HG03342 (cell line): ENCODE measurements around the gene GPC5.
"Not testable (repeated sequence)": the region's sequence is repeated elsewhere in the genome, so short reads cannot be mapped to it uniquely, and the experiment has no call there.

Experiments used
- ATAC-seq: cut with Tn5 transposase; IDR thresholded peaks from one replicate; pipeline ENCODE4 v1.9.1; 2021; ENCODE audit warnings: mild to moderate bottlenecking, moderate library complexity; ENCODE audit not compliant: unreplicated experiment

The GPC5 gene

DNA sequence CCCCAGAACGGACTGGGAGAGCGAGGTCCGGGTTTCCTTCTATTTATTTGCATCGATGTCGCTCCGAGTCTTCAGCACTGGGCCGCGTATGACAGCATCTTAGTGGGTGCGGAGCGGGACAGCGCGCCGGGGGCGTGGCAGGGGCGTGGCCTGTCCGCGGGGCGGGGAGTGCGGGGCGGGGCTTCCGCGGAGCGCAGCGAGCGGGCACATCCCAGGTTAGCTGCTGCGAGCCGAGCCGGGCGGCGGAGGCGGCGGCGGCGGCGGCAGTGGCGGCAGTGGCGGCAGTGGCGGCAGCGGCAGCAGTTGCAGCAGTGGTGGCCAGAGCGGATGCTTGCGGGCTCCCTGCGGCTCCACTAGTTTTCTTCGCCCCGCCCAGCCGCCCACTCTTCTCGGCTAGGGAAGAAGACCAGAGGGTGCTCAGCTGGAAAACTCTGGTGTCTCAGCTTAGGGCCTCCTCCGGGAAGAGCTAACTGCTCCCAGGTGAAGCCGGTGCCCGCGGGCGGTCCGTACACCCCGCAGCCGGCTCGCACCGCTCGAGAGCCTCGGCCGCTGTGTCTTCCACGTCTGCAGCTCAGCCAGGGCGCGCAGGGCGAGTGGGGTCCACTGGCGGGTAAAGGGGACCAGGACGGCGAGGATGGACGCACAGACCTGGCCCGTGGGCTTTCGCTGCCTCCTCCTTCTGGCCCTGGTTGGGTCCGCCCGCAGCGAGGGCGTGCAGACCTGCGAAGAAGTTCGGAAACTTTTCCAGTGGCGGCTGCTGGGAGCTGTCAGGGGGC is at the start of gene GPC5:
TSS of gene GPC5 (plus strand) at position 209 of the 776 bp plus-strand sequence.
- peak; percentile 97 for ATAC-seq

DNA sequence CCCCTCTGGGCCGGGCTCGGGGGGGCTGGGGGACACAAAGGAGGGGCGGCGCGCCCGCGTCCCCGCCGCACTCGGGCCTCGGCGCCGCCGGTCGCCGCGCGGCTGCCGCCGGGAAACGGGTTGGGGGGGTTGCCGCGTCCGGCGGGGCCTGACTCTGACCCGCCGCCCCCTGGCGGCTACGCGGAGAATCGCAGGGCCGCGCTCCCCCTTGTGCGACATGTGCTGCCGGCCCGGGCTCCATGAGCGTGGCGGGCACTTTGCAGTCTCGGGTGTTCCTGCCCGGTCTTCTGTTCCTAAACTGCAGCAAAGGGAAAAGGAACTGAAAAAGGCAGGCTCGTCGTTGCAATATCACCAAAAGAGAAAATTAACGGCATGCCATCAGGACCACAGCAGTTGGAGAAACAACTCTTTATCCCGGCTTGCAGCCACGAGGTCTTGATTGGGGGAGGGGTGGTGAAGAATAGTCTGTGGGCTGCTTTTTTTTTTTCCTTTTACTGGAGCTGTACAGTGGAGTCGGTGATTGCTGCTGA is 49.5 kb upstream of the GPC5 start:
- ATAC-seq = peak; percentile 53

DNA sequence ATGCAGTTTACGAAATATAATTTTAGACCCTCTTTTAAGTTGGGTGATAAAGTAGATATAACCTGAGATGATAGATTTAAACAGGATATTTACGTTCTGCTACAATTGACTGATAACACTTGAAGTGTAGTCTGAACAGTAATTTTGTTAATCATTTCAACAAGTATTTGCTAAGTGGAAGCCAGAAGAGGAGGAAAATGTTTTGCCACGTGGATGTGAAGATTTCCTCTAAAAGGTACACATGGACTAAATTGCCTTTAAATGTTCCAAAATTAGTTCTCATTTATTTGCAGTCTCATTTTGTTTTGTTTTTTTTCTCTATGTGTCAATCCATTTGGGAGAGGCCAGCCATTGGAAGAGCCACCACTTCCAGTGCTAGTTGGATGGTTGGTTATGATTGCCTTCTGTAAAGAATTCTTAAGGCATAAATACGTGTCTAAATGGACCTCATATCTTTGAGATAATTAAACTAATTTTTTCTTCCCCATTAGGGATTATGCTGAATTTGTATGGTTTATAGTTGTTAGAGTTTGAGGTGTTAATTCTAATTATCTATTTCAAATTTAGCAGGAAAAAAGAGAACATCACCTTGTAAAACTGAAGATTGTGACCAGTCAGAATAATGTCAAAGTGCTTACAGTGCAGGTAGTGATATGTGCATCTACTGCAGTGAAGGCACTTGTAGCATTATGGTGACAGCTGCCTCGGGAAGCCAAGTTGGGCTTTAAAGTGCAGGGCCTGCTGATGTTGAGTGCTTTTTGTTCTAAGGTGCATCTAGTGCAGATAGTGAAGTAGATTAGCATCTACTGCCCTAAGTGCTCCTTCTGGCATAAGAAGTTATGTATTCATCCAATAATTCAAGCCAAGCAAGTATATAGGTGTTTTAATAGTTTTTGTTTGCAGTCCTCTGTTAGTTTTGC is 48.2 kb upstream of the GPC5 start:
- ATAC-seq = no peak

DNA sequence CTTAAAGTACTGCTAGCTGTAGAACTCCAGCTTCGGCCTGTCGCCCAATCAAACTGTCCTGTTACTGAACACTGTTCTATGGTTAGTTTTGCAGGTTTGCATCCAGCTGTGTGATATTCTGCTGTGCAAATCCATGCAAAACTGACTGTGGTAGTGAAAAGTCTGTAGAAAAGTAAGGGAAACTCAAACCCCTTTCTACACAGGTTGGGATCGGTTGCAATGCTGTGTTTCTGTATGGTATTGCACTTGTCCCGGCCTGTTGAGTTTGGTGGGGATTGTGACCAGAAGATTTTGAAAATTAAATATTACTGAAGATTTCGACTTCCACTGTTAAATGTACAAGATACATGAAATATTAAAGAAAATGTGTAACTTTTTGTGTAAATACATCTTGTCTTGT is 47.3 kb upstream of the GPC5 start:
- no peak for ATAC-seq

DNA sequence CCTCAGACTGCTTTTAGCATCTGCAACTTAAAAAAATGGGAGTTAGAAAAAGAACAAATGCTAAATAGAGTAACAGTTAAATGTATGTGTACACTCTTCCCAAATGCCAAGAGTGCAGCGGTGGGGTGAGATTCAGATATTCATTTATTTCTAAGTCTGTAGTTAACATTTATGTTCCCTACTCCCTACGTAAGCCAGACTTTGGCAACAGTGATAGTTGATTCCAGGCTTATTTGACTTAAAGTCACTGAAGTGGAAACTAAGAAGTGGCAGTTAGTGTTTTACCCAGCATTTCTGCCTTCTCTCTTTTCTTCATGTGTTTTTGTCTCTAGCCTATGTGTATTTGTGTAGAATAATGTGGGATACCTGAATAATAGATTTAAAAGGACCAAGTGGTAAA is 46.4 kb upstream of the GPC5 start:
- no peak for ATAC-seq

DNA sequence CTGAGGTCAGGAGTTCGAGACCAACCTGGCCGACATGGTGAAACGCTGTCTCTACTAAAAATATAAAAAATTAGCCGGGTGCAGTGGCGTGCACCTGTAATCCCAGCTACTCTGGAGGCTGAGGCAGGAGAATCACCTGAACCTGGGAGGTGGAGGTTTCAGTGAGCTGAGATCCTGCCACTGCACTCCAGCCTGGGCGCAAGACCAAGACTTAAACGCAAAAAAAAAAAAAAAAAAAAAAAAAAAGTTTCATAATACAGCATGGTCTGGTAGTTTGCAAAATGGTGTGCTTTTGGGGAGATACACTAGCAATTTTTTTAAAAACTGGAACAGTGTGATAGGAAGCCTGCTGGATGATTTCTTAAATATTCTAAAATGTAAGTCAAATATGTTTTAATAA is 45.5 kb upstream of the GPC5 start:
- ATAC-seq = not testable (repeated sequence)

DNA sequence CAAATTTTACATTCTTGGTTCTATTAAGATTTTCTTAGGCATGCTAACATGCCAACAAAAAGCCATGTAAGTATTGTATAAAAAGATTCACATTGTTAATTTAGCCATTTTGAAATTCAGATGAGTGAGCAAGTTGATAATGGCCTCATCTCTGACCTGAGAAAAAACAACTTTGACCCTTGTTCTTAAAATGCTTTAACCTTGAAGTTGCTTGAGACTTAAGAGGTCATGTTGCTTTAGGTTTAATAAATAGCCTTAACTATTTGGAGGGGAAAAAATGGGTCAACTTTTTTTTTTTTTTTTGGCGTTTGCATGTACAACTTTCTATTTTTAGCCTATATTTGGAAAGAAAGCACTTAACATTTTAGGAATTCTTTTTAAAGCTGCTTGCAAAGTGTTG is 44.9 kb upstream of the GPC5 start:
- no peak for ATAC-seq

DNA sequence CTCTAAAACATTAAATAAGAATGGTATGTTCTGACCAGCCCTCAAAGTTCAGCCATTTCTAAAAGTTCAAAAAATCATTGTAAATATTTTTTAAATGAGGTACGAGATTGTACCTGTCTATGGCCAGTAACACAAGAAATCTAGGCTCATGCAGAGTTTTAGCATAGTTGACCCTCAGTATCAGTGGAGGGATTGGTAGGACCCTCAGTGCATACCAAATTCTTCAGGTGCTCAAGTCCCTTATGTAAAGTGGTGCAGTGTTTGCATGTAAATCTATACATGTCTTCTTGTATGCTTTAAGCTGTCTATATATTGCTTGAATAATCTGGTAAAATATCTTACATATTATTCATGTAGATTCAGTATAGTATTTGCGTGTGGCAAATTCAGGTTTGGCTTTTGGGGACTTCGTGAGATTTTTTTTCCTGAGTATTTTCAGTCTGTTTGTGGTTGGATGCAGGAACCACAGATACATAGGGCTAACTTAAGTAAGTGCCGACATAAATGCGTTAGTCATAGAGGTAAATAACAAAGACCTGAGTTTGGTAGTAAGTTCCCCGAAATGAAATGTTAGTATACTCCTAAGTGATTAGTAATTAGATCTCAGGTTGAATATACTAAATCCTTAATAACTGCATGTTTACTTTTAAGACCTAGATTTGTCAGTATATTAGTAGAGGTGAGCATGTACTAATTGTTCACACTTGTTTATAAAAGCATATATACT is 43.2 kb upstream of the GPC5 start:
- ATAC-seq = no peak

DNA sequence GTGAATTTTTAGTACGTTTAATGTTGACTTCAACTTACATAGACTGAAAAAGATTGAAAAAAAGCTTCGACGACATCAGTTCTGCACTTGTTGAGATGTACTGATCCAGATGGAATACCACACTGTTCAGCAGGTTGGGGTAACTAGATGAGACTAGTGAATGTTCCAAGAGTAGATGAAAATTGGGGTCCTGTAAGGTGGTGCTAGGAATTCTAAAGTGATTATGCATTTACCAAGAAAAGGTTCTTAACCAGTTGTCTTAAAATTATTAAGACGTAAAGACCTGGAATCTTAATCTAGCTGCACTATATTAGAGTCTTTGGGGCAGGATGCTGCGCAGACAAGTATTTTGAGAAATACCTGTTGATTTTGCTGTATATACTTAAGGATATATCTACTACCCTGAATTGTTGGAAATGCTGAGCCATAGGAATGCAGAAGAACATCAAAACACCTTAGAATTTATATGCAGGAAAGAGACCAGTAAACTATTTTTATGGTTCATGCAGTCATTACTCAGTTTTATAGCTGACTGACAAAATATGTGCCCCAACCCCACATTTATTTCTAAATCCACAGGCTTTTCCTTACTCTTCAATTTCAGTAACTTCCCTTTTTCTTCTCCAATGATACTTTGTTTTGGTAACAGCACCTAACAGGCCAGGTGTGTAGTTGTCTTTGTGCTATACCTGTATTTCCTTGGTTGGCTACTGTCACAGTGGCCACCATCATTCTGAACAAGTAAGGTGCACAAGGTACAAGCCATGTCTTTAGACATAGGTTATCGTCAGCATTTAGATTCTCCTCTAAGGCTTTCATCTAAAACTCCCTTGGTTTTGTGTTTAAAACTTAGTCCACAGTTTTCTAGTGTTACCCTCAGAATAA is 42.4 kb upstream of the GPC5 start:
- no peak for ATAC-seq

DNA sequence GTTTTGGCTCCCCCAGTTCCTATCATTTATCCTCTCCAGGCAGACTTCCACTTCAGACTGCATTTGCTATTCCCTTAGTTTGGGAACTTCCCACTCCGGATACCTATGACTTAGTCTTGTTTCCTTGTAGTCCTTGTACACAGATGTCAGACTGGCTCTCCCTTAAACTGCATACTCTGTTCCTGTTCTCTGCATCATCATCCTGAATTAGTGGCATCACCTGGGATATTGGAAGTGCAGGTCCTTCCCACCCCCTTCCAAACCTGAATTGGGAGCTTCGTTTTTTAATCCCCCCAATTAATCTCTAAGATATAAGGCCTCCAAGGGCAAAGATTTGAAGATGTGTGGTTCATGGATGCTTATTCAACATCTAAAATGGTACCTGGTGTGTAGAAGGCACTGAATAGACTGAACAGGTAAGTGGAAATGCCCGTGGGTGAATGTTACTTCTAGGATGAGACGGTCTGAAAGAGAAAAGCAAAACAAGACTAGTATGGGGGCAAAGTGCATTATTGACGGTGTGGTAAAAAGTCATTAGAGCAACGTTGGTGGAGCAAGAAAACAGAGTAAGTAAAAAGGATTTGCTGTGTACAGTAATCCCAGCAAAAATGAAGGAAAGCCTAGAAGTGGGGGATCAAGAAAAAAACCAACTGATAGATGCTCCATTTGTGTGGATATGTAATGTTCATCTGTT is 41.4 kb upstream of the GPC5 start:
- ATAC-seq = no peak

DNA sequence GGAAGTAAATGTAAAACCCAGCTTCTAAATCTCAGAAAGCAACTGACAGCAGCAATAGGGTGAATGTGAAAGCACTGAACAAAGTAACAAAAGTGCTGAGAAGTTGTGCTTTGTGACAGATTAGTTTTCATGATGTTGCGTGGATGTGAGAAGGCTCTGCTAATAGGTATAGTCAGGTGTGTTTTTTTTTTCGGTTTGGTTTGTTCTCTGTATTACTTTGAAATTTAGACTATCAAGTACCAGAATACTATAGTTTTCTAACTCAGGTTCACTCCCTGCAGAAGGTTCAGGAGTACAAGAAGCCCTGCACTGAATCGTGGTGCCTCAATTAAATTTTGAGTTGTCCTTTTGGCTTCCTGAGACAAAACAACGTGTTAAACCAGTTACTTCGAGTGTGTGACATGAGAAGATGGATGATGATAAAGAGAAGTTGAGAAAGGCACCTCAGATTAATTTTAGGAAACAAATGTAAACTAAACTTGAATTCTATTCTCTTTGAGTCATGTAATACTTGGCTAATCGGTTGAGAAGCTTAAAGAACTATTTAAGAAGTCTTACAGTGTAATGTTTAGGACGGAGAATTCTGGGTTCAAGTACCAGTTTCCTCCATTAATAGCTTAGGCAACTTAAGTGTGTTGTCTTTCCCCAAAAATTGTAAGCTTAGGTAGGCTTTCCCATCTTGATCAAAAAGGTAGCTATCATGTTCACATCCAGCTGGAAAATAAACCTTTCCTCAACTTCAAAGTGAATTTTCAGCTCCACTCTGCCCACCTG is 40.6 kb upstream of the GPC5 start:
- ATAC-seq = no peak

DNA sequence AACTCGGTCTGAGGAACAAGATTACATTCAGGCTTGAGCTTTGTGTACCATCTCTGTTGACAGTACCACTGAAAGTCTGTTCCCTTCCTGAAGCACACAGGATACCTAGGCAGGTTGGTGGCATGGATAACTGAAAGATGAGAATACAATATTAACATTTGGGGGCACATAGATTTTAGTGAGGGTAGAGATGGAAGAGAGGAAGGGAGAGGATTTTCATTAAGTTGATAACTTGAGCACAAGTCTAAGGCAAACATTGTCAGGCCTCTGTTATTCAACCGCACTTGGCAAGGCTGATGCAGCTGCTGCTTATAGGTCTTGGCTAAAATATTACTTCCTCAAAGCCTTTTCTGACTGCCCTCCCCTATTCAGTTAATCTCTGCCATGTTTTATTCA is 40.0 kb upstream of the GPC5 start:
- ATAC-seq = no peak

DNA sequence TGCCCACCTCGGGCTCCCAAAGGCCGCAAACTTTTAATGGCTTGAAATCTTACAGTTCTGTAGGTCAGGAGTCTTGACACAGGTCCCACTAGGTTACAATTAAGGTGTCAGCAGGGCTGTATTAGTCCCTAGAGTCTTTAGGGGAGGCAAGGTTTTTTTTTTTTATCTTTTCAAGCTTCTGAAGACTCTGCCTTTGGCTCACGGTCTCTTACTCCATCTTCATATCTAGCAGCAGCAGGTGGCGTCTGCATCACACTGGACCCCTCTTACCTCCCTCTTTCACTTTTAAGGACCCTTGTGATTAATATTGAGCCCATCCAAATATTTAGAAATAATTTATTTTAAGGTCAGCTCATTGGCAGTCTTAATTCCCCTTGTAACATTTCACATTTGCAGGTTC is 39.3 kb upstream of the GPC5 start:
- ATAC-seq = no peak

DNA sequence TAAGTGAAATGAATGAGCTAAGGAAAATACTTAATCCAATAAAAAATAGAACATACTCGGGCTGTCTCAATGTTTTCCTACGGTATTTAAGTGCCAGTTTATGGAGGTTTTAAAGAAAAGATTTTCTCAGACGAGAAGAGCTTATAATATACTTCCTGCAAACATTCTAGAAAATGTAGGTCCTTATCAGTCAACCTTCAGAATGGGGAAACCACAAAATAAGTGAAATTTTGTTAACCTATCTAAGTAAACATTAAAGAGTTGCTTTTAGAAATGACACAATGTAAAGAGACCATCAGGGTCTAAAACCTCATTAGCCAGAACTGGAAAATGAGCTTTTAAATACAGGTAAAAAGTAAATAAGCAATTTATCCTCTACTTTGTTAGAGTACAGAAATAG is 38.8 kb upstream of the GPC5 start:
- ATAC-seq = no peak

DNA sequence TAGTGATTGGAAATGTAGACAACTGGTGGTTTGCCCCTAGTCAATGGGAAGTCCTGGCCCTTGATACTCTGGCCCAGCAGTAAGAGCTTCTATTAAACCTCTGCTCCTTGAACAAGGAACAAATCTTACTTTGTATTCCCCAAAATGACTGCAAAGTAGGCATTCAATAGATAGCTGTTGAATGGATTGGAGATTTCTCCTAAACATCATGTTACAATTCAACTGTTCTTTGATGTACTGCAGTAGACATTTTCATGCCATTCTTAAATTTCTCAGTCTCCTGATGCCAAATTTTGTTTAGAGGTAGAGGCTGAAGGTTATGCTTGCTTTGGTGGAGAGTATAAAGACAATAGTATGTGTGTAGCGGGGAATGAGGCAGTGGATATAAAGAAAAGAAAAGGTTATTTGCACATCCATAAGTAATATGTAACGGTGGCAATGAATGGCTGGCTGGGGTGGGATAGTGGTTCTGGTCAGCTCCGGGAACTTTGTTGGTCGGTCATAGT is 38.1 kb upstream of the GPC5 start:
- no peak for ATAC-seq

DNA sequence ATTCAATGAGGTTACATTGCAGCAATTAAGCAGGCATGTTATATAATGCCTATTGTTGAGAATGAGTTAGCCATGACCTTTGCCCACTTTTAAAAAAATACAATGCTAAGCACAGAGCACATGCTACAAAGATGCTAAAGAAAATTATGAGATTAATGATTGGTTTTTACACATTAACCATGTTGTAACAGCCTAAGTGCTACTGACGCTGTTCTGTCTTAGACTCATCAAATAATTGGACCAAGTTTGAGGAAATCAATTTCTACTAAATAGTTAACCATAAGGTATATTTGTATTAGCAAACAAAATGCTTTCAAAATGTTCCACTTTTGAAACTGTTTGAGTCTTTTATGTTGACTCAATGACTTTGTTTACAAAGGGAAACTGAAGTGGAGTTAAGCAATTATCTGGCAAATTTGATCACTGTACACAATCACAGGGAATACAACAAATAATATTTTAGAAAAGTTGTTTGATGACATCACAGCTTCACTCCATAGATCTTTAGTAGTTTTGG is 36.6 kb upstream of the GPC5 start:
- no peak for ATAC-seq

DNA sequence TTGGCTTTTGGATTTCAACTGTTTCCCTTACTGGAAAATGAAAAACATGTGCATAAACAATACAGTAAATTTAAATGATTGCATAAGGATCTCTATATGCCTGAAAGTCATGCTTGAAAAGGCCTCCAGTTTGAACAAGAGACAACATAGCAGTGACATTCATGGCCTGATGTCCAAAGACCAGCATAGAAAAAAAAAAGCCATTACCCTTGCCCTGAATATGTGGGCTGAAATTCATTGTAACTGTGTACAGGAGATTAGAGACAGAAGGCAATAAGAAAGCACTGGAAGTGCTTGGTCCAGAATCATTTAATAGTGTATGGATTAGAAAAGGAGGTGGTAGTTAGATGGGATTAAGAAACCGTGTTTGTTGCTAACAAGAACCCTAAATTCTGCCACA is 35.5 kb upstream of the GPC5 start:
- ATAC-seq = no peak

DNA sequence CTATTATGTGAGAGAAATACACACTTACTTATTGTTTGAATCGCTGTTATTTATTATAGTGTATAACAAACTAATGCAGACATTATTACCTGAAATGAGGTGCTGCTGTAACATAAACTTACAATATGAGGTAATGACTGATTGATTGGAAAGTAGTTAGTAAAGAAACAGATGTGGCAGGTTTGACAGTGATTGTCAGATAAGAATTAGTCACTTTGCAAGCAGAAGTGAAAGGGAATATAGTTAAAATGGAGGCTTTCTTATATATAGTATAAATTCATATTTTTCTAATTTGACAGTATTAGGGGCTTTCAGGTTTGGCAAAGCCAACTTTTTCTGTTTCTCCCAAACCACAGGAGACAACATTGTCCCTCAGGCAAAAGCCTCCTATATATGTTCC is 30.3 kb upstream of the GPC5 start:
- ATAC-seq = no peak
